ENCODE results near the gene SELP. TPM values are rescaled to one million over a fixed set of nuclear protein-coding genes. Genes with fewer than 3 reads are reported as not detected.
"Not testable (repeated sequence)": the region's sequence is repeated elsewhere in the genome, so short reads cannot be mapped to it uniquely, and the experiment has no call there.

The SELP gene
- polyA plus RNA-seq (ENCODE audit: insufficient read length in 4 of 4) = 10 to 100 TPM in 1 of 4 donors, 1 to 10 TPM in 3; 3.7 to 13.0 (median 6.8) TPM

DNA sequence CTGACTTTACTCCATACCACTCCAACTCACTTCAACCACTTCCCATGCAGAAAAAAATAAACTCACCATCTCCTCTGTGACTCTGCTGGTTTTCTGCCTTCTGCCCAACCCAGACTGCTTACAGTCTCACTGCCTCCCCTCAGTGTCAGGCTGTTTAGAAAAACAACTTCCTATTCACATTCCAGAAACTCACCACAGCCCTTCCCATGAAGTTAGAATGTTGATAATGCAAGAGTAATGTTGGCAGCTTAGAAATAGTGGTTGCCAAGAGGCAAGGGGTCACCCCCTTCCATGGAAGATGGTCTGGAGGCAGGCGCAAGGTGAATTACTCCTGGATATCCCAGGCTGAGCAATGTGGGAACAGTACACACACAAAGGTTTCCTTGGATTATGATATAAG lies at the start of gene SELP:
Gene SELP, minus strand, starts transcription at position 119 of the 400 bp plus-strand sequence. Its CDS starts 50 bp downstream, at position 69.
- no peak for DNase-seq (ENCODE audit: low read depth in 4 of 4, low spot score in 3 of 4)

DNA sequence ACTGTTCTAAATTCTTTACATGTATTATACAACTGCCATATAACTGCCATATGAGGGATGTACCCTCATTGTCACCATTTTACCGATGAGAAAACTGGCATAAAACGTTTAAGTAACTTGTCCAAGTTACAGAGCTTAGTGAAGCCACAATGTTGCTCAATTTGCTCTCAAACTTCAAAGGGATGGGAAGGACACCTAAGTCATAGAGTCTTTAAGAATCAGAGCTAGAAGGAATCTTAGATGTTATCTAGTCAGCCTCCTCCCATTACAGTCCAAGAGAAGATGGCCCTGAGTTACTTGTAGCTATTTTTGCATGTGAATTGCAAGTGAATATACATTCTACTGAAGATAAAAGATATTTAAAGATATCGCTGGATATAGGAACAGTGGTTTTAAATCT lies 49.8 kb upstream of the SELP start:
- DNase-seq (ENCODE audit: low read depth in 4 of 4, low spot score in 3 of 4) = no peak

- no peak for DNase-seq (ENCODE audit: low read depth in 4 of 4, low spot score in 3 of 4)
Measured at GRCh38 chr1:169676001-169676400, 46.1 kb upstream of the SELP start.

- no peak for DNase-seq (ENCODE audit: low read depth in 4 of 4, low spot score in 3 of 4)
Measured at GRCh38 chr1:169670836-169671235, 40.9 kb upstream of the SELP start.

- not testable (repeated sequence) for DNase-seq (ENCODE audit: low read depth in 4 of 4, low spot score in 3 of 4)
Measured at GRCh38 chr1:169670244-169670643, 40.3 kb upstream of the SELP start.

GRCh38 chr1:169667699-169668596 lies 38.0 kb upstream of the SELP start:
- not testable (repeated sequence) for DNase-seq (ENCODE audit: low read depth in 4 of 4, low spot score in 3 of 4)

DNA sequence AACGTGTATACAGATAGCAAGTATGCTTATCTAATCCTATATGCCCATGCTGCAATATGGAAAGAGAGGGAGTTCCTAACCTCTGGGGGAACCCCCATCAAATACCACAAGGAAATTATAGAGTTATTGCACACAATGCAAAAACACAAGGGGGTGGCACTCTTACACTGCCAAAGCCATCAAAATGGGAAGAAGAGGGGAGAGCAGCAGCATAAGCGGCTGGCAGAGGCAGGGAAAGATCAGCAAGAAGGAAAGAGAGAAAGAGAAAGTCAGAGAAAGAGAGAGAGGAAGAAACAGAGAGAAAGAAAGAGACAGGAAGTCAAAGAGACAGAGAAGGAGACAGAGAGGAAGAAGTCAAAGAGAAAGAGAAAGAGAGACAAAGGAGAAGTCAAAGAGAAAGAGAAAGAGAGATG lies 37.3 kb upstream of the SELP start:
- DNase-seq (ENCODE audit: low read depth in 4 of 4, low spot score in 3 of 4) = not testable (repeated sequence)

DNA sequence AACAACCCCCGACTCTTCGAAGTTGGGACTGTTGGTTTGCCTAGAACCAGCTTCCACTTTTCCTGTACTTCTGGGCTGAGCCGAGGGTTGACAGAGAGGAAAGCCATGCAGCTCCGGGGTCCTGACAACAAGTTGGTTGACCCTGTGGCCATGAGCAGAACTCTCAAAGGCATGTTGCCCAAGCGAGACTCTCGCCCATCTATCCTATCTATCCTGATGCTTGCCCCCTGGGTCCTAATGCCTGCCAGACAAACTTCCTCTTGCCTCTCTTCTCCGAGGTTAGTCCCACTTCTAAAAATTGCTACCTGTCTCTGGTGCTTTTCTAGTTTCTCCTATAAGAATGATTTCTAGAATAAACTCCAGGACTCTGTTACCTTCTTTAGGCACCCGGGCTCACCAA lies 32.8 kb upstream of the SELP start:
- DNase-seq (ENCODE audit: low read depth in 4 of 4, low spot score in 3 of 4) = not testable (repeated sequence)

DNA sequence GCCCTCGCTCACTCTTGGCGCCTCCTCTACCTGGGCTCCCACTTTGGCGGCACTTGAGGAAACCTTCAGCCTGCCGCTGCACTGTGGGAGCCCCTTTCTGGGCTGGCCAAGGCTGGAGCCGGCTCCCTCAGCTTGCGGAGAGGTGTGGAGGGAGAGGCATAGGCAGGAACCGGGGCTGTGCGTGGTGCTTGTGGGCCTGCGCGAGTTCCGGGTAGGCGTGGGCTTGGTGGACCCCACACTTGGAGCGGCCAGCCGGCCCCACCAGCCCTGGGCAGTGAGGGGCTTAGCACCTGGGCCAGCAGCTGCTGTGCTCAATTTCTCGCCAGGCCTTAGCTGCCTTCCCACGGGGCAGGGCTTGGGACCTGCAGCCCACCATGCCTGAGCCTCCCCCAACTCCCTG lies 31.1 kb upstream of the SELP start:
- not testable (repeated sequence) for DNase-seq (ENCODE audit: low read depth in 4 of 4, low spot score in 3 of 4)

GRCh38 chr1:169658777-169659176 lies 28.9 kb upstream of the SELP start:
- DNase-seq (ENCODE audit: low read depth in 4 of 4, low spot score in 3 of 4) = not testable (repeated sequence)

DNA sequence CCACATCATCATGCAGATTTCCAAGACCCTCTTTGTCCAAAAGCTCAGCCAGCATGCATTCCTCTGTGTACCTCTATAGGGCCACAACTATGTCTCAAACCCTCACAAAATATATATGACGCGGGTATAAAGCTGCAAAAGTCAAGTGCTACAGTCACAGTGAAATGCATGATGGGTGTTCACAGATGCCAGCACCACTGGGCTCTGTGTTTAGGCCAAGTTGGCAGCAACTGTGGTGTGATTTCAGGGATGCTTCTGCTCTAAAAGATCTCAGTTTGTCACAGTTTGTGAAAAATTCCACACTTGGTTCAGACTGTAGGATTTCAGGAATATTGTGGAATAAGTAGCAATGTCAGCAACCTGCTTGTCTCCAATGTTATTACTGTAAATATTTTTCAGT lies 23.9 kb upstream of the SELP start:
- no peak for DNase-seq (ENCODE audit: low read depth in 4 of 4, low spot score in 3 of 4)

- no peak for DNase-seq (ENCODE audit: low read depth in 4 of 4, low spot score in 3 of 4)
Measured at GRCh38 chr1:169651035-169651434, 21.1 kb upstream of the SELP start.

GRCh38 chr1:169650551-169650950 lies 20.6 kb upstream of the SELP start:
- DNase-seq (ENCODE audit: low read depth in 4 of 4, low spot score in 3 of 4) = no peak

DNA sequence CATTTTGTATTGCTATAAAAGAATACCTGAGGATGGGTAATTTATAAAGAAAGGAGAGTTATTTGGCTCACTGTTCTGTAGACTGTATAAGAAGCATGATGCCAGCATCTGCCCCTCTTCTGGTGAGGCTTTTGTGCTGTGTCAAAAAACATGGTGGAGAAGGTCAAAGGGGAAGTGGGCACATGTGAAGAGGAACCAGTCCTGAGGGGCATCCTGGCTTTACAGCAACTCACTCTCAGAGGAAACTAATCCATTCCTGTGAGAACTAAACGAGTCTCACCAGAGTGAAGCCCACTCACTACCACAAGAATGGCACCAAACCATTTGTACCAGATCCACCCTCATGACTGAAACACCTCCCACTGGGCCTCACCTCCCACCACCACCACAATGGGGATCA lies 18.8 kb upstream of the SELP start:
- no peak for DNase-seq (ENCODE audit: low read depth in 4 of 4, low spot score in 3 of 4)

DNA sequence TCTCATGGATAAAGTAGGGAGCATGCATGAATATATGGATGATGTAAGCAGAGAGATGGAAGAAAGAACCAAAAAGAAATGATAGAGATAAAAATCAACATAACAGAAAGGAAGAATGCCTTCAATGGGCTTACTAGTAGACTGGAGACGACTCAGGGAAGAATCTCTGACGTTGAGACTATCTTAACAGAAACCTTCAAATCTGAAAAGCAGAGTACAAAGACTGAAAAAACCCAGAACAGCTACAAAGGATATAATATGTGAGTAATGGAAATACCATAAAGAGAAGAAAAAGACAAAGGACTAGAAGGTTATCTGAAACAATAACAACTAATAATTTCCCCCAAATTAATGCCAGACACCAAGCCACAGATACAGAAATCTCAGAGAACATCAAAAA lies 18.3 kb upstream of the SELP start:
- no peak for DNase-seq (ENCODE audit: low read depth in 4 of 4, low spot score in 3 of 4)

- DNase-seq (ENCODE audit: low read depth in 4 of 4, low spot score in 3 of 4) = no peak
Measured at GRCh38 chr1:169647512-169647911, 17.6 kb upstream of the SELP start.

GRCh38 chr1:169644297-169644696 lies 14.4 kb upstream of the SELP start:
- no peak for DNase-seq (ENCODE audit: low read depth in 4 of 4, low spot score in 3 of 4)

DNA sequence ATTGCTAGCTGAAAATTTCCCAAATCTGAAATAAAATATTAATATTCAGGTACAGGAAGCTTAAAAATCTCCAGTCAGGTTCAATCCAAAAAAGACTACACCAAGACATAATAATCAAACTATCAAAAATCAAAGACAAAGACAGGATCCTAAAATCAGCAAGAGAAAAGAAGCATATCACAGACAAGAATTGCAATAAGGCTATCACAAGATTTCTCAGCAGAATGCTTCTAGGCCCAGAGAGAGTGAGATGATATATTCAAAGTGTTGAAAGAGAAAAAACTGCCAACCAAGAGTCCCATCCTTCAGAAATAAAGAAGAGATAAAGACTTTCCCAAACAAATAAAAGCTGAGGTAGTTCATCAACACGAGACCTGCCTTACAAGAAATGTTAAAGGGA lies 5.0 kb upstream of the SELP start:
- no peak for DNase-seq (ENCODE audit: low read depth in 4 of 4, low spot score in 3 of 4)

- DNase-seq (ENCODE audit: low read depth in 4 of 4, low spot score in 3 of 4) = no peak
Measured at GRCh38 chr1:169634145-169634544, 4.2 kb upstream of the SELP start.

GRCh38 chr1:169631249-169631648 lies 1.3 kb upstream of the SELP start:
- no peak for DNase-seq (ENCODE audit: low read depth in 4 of 4, low spot score in 3 of 4)

GRCh38 chr1:169624912-169625311 lies 5.0 kb downstream of the SELP start:
- DNase-seq (ENCODE audit: low read depth in 4 of 4, low spot score in 3 of 4) = no peak

- DNase-seq (ENCODE audit: low read depth in 4 of 4, low spot score in 3 of 4) = no peak
Measured at GRCh38 chr1:169624122-169624521, 5.8 kb downstream of the SELP start.

Measured in right renal pelvis (tissue), 4 donors.